TTC549 (cell line): ENCODE measurements around the gene ZMYND8.
A peak's percentile ranks its signal among the peaks of the same experiment; 100 is the strongest.
"Not testable (repeated sequence)": the region's sequence is repeated elsewhere in the genome, so short reads cannot be mapped to it uniquely, and the experiment has no call there.

ENCODE experiments used
- FAIRE-seq: peaks from 2 replicates; lab custom pipeline; 2012; peaks lifted over from hg19 to GRCh38; lab: Jason Lieb, UNC

The ZMYND8 gene

GRCh38 chr20:47356526-47357295 lies at the start of gene ZMYND8:
Gene ZMYND8 (minus strand): TSS chr20:47356699. CDS start chr20:47356670, 29 bp downstream.
- peak; percentile 71 for FAIRE-seq

DNA sequence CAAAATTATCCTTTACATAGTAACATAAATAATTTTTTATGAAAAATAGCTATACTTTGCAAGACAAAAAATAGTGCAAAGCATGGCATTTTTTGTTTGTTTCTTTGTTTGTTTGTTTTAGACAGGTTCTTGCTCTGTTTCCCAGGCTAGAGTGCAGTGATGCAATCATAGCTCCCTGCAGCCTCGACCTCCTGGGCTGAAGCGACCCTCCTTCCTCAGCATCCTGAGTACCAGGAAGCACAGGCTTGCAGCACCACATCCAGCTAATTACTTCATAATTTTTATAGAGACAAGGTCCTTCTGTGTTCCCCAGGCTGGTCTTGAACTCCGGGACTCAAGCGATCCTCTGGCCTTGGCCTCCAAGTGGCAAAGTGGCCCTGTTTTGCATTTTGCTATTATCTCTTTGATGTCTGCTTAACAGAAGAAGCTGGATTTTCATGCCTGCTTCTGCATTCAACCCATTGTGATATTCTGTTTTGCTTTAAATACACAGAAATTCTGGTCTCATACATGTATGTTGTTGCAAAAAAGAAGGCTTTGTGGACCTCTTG lies 49.4 kb upstream of the ZMYND8 start:
- FAIRE-seq, result no peak

DNA sequence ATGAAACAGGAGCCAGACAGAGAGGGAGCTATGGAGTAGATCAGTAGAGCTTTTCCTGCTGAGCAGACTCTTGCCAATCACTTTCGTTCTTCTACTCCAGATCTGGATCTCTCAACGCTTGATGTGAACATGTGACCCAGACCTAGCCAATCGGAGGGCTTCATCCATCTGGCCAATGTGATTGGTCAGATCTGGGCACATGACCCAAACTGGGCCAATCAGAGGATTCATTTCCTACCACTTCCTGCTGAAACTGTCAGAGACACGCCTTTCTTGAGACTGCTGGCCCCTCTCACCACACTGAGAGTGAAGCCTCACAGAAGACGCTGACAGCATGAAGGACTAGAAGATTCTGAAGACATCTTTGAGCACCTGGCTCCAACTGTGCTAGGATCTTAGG lies 44.2 kb upstream of the ZMYND8 start:
- FAIRE-seq, result no peak

GRCh38 chr20:47397652-47398301 lies 41.3 kb upstream of the ZMYND8 start:
- no peak for FAIRE-seq

GRCh38 chr20:47396762-47397476 lies 40.4 kb upstream of the ZMYND8 start:
- FAIRE-seq, result no peak

DNA sequence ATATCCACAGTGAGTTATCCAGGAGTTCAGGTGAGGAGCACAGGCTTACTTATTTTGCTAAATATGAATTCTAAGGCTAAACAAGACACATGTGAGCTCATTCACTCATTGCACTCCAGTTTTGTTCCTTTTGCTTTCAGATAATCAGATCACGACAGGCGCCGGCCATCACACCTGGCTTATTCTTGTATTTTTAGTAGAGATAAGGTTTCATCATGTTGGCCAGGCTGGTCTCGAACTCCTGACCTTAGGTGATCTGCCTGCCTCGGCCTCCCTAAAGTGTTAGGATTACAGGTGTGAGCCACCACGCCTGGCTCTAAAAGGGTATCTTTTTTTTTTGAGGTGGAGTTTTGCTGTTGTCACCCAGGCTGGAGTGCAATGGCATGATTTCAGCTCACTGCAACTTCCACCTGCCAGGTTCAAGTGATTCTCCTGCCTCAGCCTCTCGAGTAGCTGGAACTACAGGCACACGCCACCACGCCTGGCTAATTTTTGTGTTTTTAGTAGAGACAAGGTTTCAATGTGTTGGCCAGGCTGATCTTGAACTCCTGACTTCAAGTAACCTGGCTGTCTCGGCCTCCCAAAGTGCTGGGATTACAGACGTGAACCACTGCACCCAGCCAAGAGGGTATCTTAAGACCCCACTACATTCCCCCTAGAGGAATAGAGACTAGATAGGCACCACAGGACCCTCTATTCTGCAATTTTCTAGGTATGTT lies 37.5 kb upstream of the ZMYND8 start:
- not testable (repeated sequence) for FAIRE-seq

- FAIRE-seq, result no peak
These were observed 36.2 kb upstream of the ZMYND8 start for GRCh38 chr20:47392721-47393073.

- FAIRE-seq, result no peak
These were observed 35.7 kb upstream of the ZMYND8 start for GRCh38 chr20:47392015-47392720.

GRCh38 chr20:47391276-47392010 lies 34.9 kb upstream of the ZMYND8 start:
- no peak for FAIRE-seq

DNA sequence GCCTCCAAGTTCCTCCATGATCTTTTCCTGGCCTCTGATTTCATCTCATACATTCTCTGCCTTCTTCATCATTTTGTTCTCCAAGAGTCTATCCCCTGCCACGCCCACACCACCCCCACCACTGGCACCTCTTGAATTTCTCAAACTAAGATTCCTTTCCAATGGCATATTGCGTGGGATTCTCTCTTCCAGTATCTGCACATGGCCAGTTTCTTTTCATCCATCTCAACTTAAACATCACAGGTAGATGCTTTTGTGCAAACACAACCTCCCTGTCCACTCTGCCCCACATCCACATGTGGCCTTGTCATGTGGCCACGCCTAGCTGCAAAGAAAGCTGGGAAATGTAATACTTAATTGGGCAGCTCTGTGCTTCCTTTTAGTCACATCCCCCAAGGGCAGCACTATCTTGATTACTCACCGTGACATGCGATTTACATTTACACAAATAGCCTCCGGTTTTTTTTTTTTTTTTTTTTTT lies 33.4 kb upstream of the ZMYND8 start:
- no peak for FAIRE-seq

GRCh38 chr20:47385968-47386367 lies 29.5 kb upstream of the ZMYND8 start:
- FAIRE-seq, result not testable (repeated sequence)

GRCh38 chr20:47382746-47383415 lies 26.4 kb upstream of the ZMYND8 start:
- FAIRE-seq, result no peak

- FAIRE-seq, result no peak
These were observed 24.0 kb upstream of the ZMYND8 start for GRCh38 chr20:47380481-47380880.

GRCh38 chr20:47379433-47380150 lies 23.1 kb upstream of the ZMYND8 start:
- FAIRE-seq, result no peak

- no peak for FAIRE-seq
These were observed 20.7 kb upstream of the ZMYND8 start for GRCh38 chr20:47377122-47377722.

DNA sequence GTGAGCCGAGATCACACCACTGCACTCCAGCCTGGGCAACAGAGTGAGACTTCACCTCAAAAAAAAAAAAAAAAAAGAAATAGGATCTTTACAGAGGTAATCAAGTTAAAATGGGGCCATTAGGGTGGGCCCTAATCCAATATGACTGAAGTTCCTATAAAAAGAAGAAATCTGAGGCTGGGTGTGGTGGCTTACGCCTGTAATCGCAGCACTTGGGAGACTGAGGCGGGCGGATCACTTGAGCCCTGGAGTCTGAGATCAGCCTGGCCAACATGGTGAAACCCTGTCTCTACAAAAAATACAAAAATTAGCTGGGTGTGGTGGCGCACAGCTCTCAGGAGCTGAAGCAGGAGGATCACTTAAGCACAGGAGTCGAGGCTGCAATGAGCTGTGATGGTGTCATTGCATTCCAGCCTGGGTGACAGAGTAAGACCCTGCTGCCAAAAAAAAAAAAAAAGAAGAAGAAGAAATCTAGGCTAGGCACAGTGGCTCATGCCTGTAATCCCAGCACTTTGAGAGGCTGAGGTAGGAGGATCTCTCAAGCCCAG lies 19.7 kb upstream of the ZMYND8 start:
- FAIRE-seq, result not testable (repeated sequence)

GRCh38 chr20:47374121-47374520 lies 17.6 kb upstream of the ZMYND8 start:
- FAIRE-seq, result not testable (repeated sequence)

DNA sequence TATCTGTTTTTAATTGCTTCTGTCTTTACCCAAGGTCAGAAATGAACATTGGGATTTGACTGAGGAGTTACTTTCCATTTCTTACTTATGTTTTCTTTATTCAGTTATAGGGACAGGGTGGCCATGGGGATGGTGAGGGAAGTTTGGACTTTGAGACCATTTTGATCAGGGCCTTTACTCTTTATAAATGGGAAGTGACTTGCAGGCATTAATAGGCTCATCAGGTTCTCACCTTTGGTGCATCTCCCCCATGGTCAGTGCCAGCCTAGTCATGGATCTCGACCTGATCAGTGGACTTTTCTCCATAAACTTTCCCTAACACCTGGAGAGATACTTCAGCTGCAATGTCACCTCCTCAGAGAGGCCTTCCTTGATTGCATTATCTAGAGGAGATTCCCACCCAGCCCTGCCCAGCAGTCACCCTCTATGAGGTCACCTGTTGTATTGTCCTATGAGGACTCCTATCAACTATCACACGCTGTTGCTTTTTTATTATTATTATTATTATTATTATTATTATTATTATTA lies 16.8 kb upstream of the ZMYND8 start:
- no peak for FAIRE-seq
